Measurements from ENCODE around the gene PDE11A.

The PDE11A gene

DNA sequence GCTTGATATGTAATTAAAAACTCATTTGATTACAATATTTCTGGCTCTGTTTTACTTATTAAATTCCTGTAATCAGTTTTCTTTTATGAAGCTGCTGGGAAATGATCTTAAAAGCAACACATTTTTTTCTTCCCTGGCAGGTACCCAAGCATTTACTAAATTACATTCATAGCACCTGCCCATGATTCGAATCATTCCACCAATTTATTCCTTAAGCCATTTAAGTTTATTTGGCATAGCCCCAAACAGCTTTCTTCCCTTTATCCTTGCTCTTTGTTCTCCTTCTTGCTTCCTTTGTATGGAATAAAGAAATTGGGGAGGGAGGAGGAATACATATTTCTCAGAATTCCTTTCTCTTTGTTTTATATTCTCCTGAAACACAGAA, 438.7 kb downstream of the PDE11A start:
- DNase-seq: no peak
- H3K4me3 ChIP-seq (ENCODE audit: low read depth, low read length): peak overlapping the region; percentile 68
- H3K9me3 ChIP-seq: no peaks in the 10 kb centered on the region
- H3K27me3 ChIP-seq: no peaks in the 10 kb centered on the region
- H3K36me3 ChIP-seq: no peaks in the 10 kb centered on the region
- TF ChIP-seq, protein P1, sequence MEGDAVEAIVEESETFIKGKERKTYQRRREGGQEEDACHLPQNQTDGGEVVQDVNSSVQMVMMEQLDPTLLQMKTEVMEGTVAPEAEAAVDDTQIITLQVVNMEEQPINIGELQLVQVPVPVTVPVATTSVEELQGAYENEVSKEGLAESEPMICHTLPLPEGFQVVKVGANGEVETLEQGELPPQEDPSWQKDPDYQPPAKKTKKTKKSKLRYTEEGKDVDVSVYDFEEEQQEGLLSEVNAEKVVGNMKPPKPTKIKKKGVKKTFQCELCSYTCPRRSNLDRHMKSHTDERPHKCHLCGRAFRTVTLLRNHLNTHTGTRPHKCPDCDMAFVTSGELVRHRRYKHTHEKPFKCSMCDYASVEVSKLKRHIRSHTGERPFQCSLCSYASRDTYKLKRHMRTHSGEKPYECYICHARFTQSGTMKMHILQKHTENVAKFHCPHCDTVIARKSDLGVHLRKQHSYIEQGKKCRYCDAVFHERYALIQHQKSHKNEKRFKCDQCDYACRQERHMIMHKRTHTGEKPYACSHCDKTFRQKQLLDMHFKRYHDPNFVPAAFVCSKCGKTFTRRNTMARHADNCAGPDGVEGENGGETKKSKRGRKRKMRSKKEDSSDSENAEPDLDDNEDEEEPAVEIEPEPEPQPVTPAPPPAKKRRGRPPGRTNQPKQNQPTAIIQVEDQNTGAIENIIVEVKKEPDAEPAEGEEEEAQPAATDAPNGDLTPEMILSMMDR (IDR thresholded peaks at IDR 0.05; ENCODE audit: low read depth, low read length): no peak
- H3K4me1 ChIP-seq: no peaks in the 10 kb centered on the region

DNA sequence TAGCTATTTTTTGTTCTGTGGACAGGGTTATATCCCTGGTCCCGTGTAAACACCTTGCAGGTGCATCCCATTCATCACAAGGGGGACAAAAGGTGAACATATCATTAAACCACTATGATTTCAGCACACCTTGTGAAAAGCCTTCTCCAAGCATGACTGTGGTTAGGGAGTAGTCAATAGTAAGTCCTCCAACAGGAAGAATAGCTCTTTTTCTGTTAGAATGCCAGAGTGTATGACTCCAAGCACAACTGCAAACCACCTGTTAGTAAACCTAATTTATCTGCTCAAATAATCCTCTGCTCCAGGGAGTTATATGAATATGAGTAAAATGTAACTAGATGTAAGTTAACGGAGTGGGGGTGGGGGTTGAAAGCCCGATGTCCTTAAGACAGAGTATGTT, 439.5 kb downstream of the PDE11A start:
- TF ChIP-seq, protein P1 (IDR thresholded peaks at IDR 0.05; ENCODE audit: low read depth, low read length): no peak
- Histone ChIP-seq H3K4me3 (ENCODE audit: low read depth, low read length) (no peak overlapping the region), H3K9me3 (no peaks in the 10 kb centered on the region), H3K4me1 (no peaks in the 10 kb centered on the region), H3K27me3 (no peaks in the 10 kb centered on the region), H3K36me3 (no peaks in the 10 kb centered on the region)
- DNase-seq: no peak

DNA sequence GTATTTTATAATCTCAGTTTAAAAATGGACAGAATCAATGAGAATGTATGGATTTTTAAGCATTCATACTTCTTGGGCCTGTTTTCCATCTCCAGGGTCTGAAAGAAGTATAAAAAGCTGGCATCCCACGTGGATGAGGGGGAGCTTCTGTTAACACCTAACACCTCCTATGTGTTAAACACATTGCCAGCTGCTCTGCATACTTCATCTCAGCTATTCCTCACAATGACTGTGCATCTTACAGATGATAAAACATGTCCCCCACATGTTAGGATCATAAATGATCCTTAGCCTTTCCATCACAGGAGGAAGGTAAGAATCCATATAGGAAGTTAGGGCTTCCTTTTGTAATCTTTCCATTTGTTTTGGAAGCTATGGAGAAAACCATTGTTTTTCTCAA, 440.9 kb downstream of the PDE11A start:
- Histone ChIP-seq H3K36me3 (no peaks in the 10 kb centered on the region), H3K9me3 (no peaks in the 10 kb centered on the region), H3K27me3 (no peaks in the 10 kb centered on the region), H3K4me3 (ENCODE audit: low read depth, low read length) (no peak overlapping the region), H3K4me1 (no peaks in the 10 kb centered on the region)
- DNase-seq: no peak
- TF ChIP-seq, protein P1 (IDR thresholded peaks at IDR 0.05; ENCODE audit: low read depth, low read length): no peak

DNA sequence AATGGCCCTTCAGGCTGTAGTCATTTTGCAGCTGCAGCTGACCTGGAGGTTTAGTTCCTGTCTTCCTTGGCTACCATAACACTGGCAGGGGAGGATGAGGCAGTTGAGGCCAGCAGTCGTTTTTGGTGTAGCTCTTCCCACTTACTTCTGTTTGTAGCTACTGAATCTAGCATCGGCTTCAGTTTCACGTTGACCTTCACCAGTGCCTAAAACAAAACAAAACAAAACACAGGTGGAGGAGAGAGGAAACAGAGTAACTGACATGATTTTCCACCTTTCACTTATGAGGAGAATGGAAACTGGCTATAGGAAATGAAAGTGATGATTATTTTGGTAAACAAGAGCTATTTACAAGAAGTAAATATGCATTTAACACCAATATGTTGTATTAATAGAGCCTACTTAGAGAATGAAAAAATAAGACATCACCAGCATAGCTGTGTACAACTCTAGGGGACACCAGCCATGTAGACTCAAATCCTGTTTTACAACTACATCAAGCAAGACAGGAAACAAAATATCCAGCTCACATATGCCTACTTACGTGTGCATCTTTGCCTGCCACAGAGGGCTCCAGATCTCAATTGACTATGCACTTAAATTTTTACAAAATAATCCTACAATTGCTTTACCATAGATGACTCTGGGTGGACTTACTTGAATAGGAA, 443.1 kb downstream of the PDE11A start:
- H3K9me3 ChIP-seq: no peaks in the 10 kb centered on the region
- H3K27me3 ChIP-seq: no peaks in the 10 kb centered on the region
- no peak overlapping the region for H3K4me3 ChIP-seq (ENCODE audit: low read depth, low read length)
- no peaks in the 10 kb centered on the region for H3K4me1 ChIP-seq
- TF ChIP-seq, protein P1 (IDR thresholded peaks at IDR 0.05; ENCODE audit: low read depth, low read length): no peak
- no peak for DNase-seq
- H3K36me3 ChIP-seq: no peaks in the 10 kb centered on the region

DNA sequence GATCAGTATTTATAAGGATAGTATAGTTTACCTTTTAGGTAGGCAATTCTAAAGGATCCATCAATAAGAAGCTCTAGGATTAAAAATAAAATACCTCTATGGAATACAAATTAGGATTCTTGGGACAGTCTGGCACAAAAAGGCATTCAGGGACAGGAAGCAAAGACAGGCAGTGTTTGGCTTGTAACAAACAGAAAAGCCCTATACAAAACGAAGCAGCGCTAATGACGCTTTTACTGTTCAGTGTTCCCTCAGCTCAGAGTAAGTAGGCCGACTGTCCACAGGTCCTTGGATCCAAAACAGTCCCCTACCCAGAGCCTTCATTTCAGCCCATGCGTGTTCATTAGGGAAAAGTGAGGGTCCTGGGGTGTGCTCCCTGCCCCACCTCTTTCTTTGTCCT, 443.7 kb downstream of the PDE11A start:
- TF ChIP-seq, protein P1 (IDR thresholded peaks at IDR 0.05; ENCODE audit: low read depth, low read length): no peak
- Histone ChIP-seq H3K36me3 (no peaks in the 10 kb centered on the region), H3K27me3 (no peaks in the 10 kb centered on the region), H3K4me3 (ENCODE audit: low read depth, low read length) (no peak overlapping the region), H3K9me3 (no peaks in the 10 kb centered on the region), H3K4me1 (no peaks in the 10 kb centered on the region)
- no peak for DNase-seq

DNA sequence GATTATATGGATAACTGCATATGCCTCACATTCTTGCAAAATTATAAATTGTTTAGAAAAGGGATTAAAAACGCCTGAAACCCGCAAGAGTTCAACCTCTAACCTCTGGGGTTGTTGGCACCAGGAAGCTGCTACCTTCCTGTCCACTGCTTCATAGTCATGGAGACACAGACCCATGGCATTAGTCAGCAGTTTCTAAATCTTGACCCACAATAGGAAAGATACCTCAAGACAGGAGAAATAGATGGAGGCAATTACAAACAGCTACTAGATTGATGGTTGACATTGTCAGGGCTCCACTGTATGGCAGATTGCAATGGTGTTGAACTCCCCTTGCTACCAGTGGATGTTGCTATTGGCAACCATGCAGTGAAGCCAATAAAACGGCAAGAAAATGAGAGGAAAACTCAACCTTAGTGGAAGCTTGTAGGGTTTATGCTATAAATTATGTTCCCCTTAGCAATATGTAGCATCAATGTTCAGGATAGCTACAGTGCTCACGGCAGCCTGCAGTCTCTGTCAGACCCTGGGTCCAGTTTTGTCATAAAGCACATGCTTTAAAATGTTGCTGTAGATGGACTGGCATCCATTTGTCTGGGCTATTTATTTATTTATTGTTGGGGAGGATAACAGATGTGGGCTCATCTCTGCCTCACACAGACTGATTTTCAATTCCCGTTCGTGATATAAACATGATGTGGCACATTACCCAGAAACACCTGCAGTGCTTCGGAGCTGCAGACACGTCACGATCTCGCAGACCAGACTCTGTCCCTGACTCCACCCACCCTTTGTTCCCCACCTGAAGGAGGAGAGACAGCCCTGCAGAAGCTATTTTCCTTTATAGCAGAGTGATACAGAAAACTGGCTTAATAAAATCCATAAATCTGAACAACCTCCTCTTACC, 446.6 kb downstream of the PDE11A start:
- Histone ChIP-seq H3K9me3 (no peaks in the 10 kb centered on the region), H3K36me3 (no peaks in the 10 kb centered on the region), H3K4me1 (no peaks in the 10 kb centered on the region), H3K27me3 (no peaks in the 10 kb centered on the region), H3K4me3 (ENCODE audit: low read depth, low read length) (peak overlapping the region; percentile 3; the same call in 1 of the 2 replicates)
- TF ChIP-seq, protein P1 (IDR thresholded peaks at IDR 0.05; ENCODE audit: low read depth, low read length): no peak
- no peak for DNase-seq

Measured in BE2C (cell line).